ENCODE data around the gene DCDC2.

DNA sequence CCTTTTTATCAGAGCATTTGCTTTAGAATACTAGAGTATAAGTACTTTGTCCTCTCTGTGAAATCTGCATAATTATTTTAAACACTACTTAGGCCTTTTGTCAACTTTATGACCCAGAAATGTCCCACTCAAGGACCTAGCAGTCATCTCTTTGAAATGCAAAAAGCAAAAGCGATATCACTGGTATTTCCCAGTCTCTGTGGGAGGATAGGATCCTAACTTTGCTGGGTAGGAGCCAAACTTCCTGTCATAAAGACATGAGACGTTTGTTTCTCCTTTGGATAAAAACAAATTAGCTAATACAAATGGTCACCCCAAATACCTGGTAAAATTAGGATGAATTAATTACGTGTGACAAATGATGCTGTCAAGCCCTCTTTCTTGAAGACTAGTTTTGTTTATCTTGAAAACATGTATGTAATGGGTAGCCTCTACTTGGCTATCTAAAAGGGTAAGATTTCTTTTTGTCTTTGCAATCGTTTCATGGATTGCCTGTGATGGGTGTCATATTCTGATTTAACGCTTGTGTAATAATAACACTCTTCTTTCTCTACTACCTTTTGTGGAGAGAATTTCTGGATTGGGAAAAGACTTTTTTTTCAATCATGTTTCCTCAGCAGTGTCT lies 36.2 kb downstream of the DCDC2 start:
- TF ChIP-seq, protein P1, sequence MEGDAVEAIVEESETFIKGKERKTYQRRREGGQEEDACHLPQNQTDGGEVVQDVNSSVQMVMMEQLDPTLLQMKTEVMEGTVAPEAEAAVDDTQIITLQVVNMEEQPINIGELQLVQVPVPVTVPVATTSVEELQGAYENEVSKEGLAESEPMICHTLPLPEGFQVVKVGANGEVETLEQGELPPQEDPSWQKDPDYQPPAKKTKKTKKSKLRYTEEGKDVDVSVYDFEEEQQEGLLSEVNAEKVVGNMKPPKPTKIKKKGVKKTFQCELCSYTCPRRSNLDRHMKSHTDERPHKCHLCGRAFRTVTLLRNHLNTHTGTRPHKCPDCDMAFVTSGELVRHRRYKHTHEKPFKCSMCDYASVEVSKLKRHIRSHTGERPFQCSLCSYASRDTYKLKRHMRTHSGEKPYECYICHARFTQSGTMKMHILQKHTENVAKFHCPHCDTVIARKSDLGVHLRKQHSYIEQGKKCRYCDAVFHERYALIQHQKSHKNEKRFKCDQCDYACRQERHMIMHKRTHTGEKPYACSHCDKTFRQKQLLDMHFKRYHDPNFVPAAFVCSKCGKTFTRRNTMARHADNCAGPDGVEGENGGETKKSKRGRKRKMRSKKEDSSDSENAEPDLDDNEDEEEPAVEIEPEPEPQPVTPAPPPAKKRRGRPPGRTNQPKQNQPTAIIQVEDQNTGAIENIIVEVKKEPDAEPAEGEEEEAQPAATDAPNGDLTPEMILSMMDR (conservative IDR thresholded peaks at IDR 0.05; ENCODE audit: low read length) = no peak
- TF ChIP-seq EZH2phosphoT487 (IDR thresholded peaks at IDR 0.05; ENCODE audit: borderline replicate concordance, low read depth, low read length) = no peak
